T-cell (primary cell): ENCODE measurements around the gene SETDB1. TPM values are rescaled to one million over a fixed set of nuclear protein-coding genes. Genes with fewer than 3 reads are reported as not detected.

ENCODE experiments used
- ATAC-seq, 4 experiments: fragments of 200-7000 bp in 3 of 4; fragments of 150-1000 bp in 1 of 4; cut with Tn5 transposase; replicated peaks in 1 of 4; 1 replicate in 3 of 4; 2 replicates in 1 of 4; pipeline ENCODE4 v1.10.0; 2021; ENCODE audit warnings: moderate library complexity in 3 of 4, mild to moderate bottlenecking in 2 of 4, moderate number of reproducible peaks in 1 of 4
- CTCF ChIA-PET, 2 donors: fragments of 300-600 bp; sonication (Branson Sonifier 250); formaldehyde crosslinking; loops; one replicate each; lab custom pipeline; 2022; ENCODE audit warnings: antibody characterized with exemption in 2 of 2; lab: Charles Lee
- POLR2A ChIA-PET, 2 donors: fragments of 300-600 bp; sonication (Branson Sonifier 250); formaldehyde crosslinking; loops; one replicate each; lab custom pipeline; 2022; ENCODE audit warnings: antibody characterized with exemption in 2 of 2; lab: Charles Lee
- DNase-seq, 35 experiments: peaks; one replicate each; pipeline versions ENCODE4 v3.0.0 to v3.0.0-alpha.2; 2013 to 2023
- H3K27ac ChIP-seq: one replicate; pipeline ENCODE4 v1.5.1; 2013; ENCODE audit warnings: low read length
- H3K27me3 ChIP-seq, 2 experiments: replicated peaks in 1 of 2; 1 replicate in 1 of 2; 2 replicates in 1 of 2; pipeline versions ENCODE4 v1.6.1 to v1.7.0; 2013; ENCODE audit warnings: low read length in 1 of 2, mixed read lengths in 1 of 2; ENCODE audit not compliant: control insufficient read depth in 2 of 2, insufficient read depth in 2 of 2; ENCODE audit errors: extremely low read depth in 1 of 2
- H3K36me3 ChIP-seq, 2 donors: 1 replicate in 1 of 2; 2 replicates in 1 of 2; pipeline versions ENCODE4 v1.6.1 to v1.7.0; 2013; ENCODE audit warnings: low read length in 1 of 2; ENCODE audit not compliant: control insufficient read depth in 2 of 2, insufficient read depth in 1 of 2; ENCODE audit errors: extremely low read depth in 1 of 2
- H3K4me1 ChIP-seq, 2 experiments: 1 replicate in 1 of 2; 2 replicates in 1 of 2; pipeline versions ENCODE4 v1.6.1 to v1.7.0; 2013; ENCODE audit warnings: low read length in 2 of 2, mixed read lengths in 1 of 2; ENCODE audit not compliant: insufficient read depth in 2 of 2, control insufficient read depth in 1 of 2; ENCODE audit errors: extremely low read depth in 1 of 2
- H3K4me3 ChIP-seq, 2 donors: 1 replicate in 1 of 2; 2 replicates in 1 of 2; pipeline versions ENCODE4 v1.5.1 to v1.7.0; 2013; ENCODE audit warnings: mild to moderate bottlenecking in 2 of 2, low read length in 1 of 2, moderate library complexity in 1 of 2; ENCODE audit not compliant: control insufficient read depth in 1 of 2; ENCODE audit errors: extremely low read depth in 1 of 2
- H3K9me3 ChIP-seq: 2 replicates; pipeline ENCODE4 v1.7.0; 2013
- H3K27ac Mint-ChIP-seq, 2 donors: one replicate each; pipeline ENCODE4 v1.8.0; 2020 to 2021; ENCODE audit warnings: mild to moderate bottlenecking in 2 of 2, mixed read lengths in 2 of 2
- H3K27me3 Mint-ChIP-seq, 2 donors: one replicate each; pipeline ENCODE4 v1.8.0; 2021 to 2022; ENCODE audit warnings: mixed read lengths in 2 of 2
- H3K36me3 Mint-ChIP-seq: one replicate; pipeline ENCODE4 v1.8.0; 2021; ENCODE audit warnings: mixed read lengths
- H3K4me1 Mint-ChIP-seq, 3 donors: one replicate each; pipeline ENCODE4 v1.8.0; 2020 to 2022; ENCODE audit warnings: mixed read lengths in 3 of 3, mild to moderate bottlenecking in 1 of 3
- H3K4me3 Mint-ChIP-seq, 3 donors: one replicate each; pipeline ENCODE4 v1.8.0; 2020 to 2022; ENCODE audit warnings: mild to moderate bottlenecking in 3 of 3, mixed read lengths in 3 of 3, moderate library complexity in 3 of 3
- H3K9me3 Mint-ChIP-seq, 3 donors: one replicate each; pipeline ENCODE4 v1.8.0; 2020 to 2022; ENCODE audit warnings: mixed read lengths in 3 of 3
- WGBS: methylation state at CpG from one replicate; pipeline ENCODE4 v1.1.5; 2013; ENCODE audit warnings: missing lambda C conversion rate; ENCODE audit not compliant: insufficient coverage; 5-methylcytosine and 5-hydroxymethylcytosine counted together
- total RNA-seq, 35 experiments: library from RNA in 6 of 35; stranded (reverse) in 6 of 35; fragments of 120-200 nt in 1 of 35; gene quantifications; one replicate each; pipeline versions ENCODE4 v1.2.1 to v1.2.4 and lab custom pipeline; 2013 to 2026

Gene SETDB1
- total RNA-seq, 5 donors from 2014 or later (not counting 1 experiment from before 2014, with no cell fraction given) = 44.5 to 72.6 (median 62.5) TPM

DNA sequence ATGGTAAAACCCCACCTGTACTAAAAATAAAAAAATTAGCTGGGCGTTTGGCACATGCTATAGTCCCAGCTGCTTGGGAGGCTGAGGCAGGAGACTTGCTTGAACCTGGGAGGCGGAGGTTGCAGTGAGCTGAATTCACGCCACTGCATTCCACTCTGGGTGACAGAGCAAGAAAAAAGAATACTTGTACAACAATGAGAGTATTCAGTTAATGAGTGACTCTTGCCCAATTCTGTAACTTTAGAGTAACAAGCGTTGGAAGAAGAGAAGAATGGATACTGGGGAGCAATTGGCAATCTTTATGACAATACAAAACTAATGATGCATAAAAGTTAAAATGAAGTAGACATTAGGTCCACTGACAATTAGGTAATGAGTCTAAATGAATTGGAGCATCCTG, 66.5 kb downstream of the SETDB1 start:
- Histone ChIP-seq H3K4me1 (peaks cover 0 to 14% of the 10 kb centered on the region in 2 experiments), H3K9me3 (no peaks in the 10 kb centered on the region), H3K27ac (no peak overlapping the region), H3K27me3 (peaks cover 0 to 2% of the 10 kb centered on the region in 2 experiments), H3K36me3 (peaks cover 0 to 7% of the 10 kb centered on the region in 2 donors), H3K4me3 (no peak overlapping the region)
- Mint-ChIP-seq H3K36me3 (peaks cover 6% of the 10 kb centered on the region), H3K4me1 (peaks cover 0 to 11% (median 8%) of the 10 kb centered on the region in 3 donors), H3K27ac (peak overlapping the region in 1 of 2 donors; percentile 34), H3K9me3 (no peaks in the 10 kb centered on the region), H3K4me3 (no peak overlapping the region), H3K27me3 (no peaks in the 10 kb centered on the region)
- ATAC-seq (no peak), DNase-seq (no peak)
- 87% methylated on average over 3 of the region's 4 CpGs for WGBS
- ChIA-PET CTCF (interaction anchor here (0.9 kb wide), 2 partner anchors 13 to 32 kb away, joined by 3 read pairs; no protein-coding TSS in a partner anchor), POLR2A (no interaction called here)

DNA sequence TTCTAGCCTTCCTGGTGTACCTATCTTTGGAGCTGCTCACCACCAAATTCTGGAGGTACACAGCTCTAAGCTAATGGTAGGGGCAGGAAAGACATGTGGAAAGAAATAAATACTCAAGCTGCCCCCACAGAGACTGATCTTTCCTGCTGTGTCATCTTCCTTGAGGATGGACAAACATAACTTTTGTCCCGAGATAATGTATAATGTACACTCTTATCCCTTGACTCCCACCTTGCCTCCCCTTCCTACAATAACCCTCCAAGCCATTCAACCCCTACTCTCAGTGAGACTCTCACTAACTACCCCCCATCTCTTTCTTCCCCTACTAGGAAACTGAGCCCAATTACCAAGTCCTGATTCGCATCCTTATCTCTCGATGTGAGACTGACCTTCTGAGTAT, 68.1 kb downstream of the SETDB1 start:
- Histone ChIP-seq H3K27ac (no peak overlapping the region), H3K9me3 (no peaks in the 10 kb centered on the region), H3K4me1 (peaks cover 0 to 10% of the 10 kb centered on the region in 2 experiments), H3K36me3 (peaks cover 7 to 20% of the 10 kb centered on the region in 2 donors), H3K4me3 (no peak overlapping the region), H3K27me3 (peaks cover 0 to 2% of the 10 kb centered on the region in 2 experiments)
- no peak overlapping the region for H3K4me3 Mint-ChIP-seq
- no peaks in the 10 kb centered on the region for H3K27me3 Mint-ChIP-seq
- no peak for DNase-seq
- ChIA-PET POLR2A (no interaction called here), CTCF (interaction anchor here in 1 of 2 donors (0.6 to 1.0 kb wide), 2 partner anchors 12 to 24 kb away, joined by 3 read pairs; partner anchors contain the start of gene MINDY1)
- WGBS = 100% methylated on average over 3 of the region's 3 CpGs
- no peak for ATAC-seq
- H3K36me3 Mint-ChIP-seq = peaks cover 6% of the 10 kb centered on the region
- H3K4me1 Mint-ChIP-seq = peaks cover 0 to 6% (median 4%) of the 10 kb centered on the region in 3 donors
- H3K9me3 Mint-ChIP-seq = no peaks in the 10 kb centered on the region
- H3K27ac Mint-ChIP-seq = peak overlapping the region; percentile 63 to 71

DNA sequence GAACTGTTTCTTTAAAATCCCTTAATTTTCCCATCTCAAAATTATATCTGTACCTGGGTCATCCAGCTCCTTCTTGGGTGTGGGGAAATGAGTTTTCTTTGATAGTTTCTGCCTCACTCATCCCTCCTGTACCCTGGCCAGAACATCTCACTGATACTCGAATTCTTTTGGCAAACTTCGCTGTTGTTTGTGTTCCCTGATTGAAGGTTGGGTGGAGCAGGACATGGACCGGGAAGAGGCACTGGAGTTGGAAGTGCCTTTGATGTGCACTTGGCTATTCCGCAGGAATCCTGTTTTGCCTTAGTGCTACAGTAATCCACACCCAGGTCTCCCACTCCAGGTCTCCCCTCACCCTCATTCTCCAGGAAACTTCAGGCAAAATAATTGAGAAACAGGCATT, 69.3 kb downstream of the SETDB1 start:
- DNase-seq = no peak
- Histone ChIP-seq H3K4me1 (peaks cover 0 to 11% of the 10 kb centered on the region in 2 experiments), H3K4me3 (no peak overlapping the region), H3K27ac (peak overlapping the region; percentile 9), H3K27me3 (peaks cover 0 to 2% of the 10 kb centered on the region in 2 experiments), H3K36me3 (peaks cover 11 to 32% of the 10 kb centered on the region in 2 donors), H3K9me3 (no peaks in the 10 kb centered on the region)
- peaks cover 11% of the 10 kb centered on the region for H3K36me3 Mint-ChIP-seq
- ChIA-PET POLR2A (interaction anchor here (0.5 to 0.6 kb wide), 3 partner anchors 65 to 123 kb away, joined by 3 to 4 read pairs (median 3); no protein-coding TSS in a partner anchor), CTCF (interaction anchor here in 1 of 2 donors (0.6 to 2.2 kb wide), 6 partner anchors 11 to 435 kb away, joined by 3 to 30 read pairs (median 3); partner anchors contain the start of genes MINDY1 and SETDB1)
- WGBS = 70% methylated on average over 2 of the region's 4 CpGs
- no peaks in the 10 kb centered on the region for H3K9me3 Mint-ChIP-seq
- H3K27ac Mint-ChIP-seq = peak overlapping the region; percentile 76 to 79
- no peaks in the 10 kb centered on the region for H3K27me3 Mint-ChIP-seq
- ATAC-seq = no peak
- peaks cover 2 to 10% (median 9%) of the 10 kb centered on the region in 3 donors for H3K4me1 Mint-ChIP-seq
- no peak overlapping the region for H3K4me3 Mint-ChIP-seq

DNA sequence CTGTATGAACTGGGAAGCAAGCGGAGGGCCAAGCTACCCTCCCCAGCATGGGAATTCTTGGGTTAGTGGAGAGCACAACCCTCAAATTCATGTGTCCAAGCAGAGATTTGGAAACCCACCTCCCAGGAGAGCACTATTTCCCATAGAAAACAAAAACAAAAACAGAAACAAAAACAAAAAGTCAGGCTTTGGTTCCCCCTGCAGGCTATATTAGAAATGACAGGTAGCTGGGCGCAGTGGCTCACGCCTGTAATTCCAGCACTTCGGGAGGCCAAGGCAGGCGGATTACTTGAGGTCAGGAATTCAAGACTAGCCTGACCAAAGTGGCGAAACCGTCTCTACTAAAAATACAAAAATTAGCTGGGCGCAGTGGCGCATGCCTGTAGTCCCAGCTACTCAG, 69.7 kb downstream of the SETDB1 start:
- 24% methylated on average over 6 of the region's 9 CpGs for WGBS
- H3K36me3 ChIP-seq = peaks cover 14 to 35% of the 10 kb centered on the region in 2 donors
- H3K27me3 Mint-ChIP-seq = no peaks in the 10 kb centered on the region
- H3K4me3 ChIP-seq = no peak overlapping the region
- peak overlapping the region; percentile 9 for H3K27ac ChIP-seq
- H3K9me3 ChIP-seq = no peaks in the 10 kb centered on the region
- peak in 8 of 35 experiments; percentile 16 to 66 (median 22) for DNase-seq
- H3K9me3 Mint-ChIP-seq = no peaks in the 10 kb centered on the region
- peaks cover 7 to 15% (median 13%) of the 10 kb centered on the region in 3 donors for H3K4me1 Mint-ChIP-seq
- no peak overlapping the region for H3K4me3 Mint-ChIP-seq
- peak in 3 of 4 experiments; percentile 37 to 55 (median 48) for ATAC-seq
- peaks cover 0 to 2% of the 10 kb centered on the region in 2 experiments for H3K27me3 ChIP-seq
- peaks cover 0 to 11% of the 10 kb centered on the region in 2 experiments for H3K4me1 ChIP-seq
- POLR2A ChIA-PET = interaction anchor here (0.6 to 0.7 kb wide), 2 partner anchors 166 to 187 kb away, joined by 3 to 6 read pairs; no protein-coding TSS in a partner anchor
- CTCF ChIA-PET = interaction anchor here in 1 of 2 donors (0.6 to 2.2 kb wide), 7 partner anchors 10 to 435 kb away, joined by 3 to 30 read pairs (median 3); partner anchors contain the start of genes MINDY1 and SETDB1
- H3K27ac Mint-ChIP-seq = peak overlapping the region; percentile 76 to 79
- peaks cover 15% of the 10 kb centered on the region for H3K36me3 Mint-ChIP-seq

DNA sequence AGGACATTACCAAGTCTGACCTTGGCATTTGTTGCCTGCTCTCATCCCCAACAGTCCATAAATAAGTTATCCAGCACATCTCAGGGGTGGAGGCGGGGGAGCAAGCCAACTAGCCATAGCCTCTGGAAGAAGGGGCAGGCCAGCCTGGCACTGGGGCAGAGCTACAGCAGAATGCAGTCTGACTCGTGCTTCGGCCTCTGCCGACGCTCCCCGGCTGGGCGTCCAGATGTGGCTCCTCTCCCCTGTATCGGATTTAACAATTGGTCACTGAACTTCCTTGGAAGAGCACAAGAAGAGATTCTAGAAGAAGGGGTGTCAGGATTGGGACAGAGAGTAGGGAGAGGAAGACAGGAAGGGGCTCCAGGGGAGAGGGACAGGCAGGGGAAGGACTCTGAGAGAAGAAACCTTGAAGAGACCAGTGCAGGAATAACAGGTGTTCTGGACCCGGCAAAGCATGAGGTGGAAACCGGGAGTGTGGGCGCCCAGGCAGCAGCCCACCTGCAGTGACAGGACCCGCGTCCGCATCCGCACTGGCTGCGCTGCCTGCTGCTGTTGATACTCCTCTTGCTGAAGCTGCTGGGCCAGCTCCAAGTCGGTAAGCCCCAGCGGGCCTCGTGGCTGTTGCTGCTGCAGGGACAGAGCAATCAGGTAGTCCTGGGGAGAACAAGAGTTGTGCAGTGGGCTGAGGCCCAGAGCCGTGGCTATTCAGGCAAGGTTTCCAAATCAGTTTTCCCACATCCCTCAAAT, 71.1 kb downstream of the SETDB1 start:
- CTCF ChIA-PET = interaction anchor here (0.5 to 2.2 kb wide), 4 partner anchors 9 to 103 kb away, joined by 3 to 30 read pairs (median 3); partner anchors contain the start of gene MINDY1 (in 2 of the 2)
- Mint-ChIP-seq H3K27ac (peak overlapping the region; percentile 16 to 19), H3K4me3 (no peak overlapping the region), H3K9me3 (no peaks in the 10 kb centered on the region), H3K4me1 (peaks cover 20 to 29% (median 27%) of the 10 kb centered on the region in 3 donors), H3K27me3 (no peaks in the 10 kb centered on the region), H3K36me3 (peaks cover 24% of the 10 kb centered on the region)
- Histone ChIP-seq H3K36me3 (peaks cover 17 to 42% of the 10 kb centered on the region in 2 donors), H3K9me3 (no peaks in the 10 kb centered on the region), H3K4me1 (peaks cover 8 to 20% of the 10 kb centered on the region in 2 experiments), H3K27me3 (peaks cover 0 to 2% of the 10 kb centered on the region in 2 experiments), H3K27ac (no peak overlapping the region), H3K4me3 (no peak overlapping the region)
- ATAC-seq (no peak), DNase-seq (no peak)
- 91% methylated on average over 18 of the region's 20 CpGs for WGBS
- POLR2A ChIA-PET = interaction anchor here in 1 of 2 donors (0.5 to 0.6 kb wide), 2 partner anchors 17 to 48 kb away, joined by 6 to 11 read pairs; no protein-coding TSS in a partner anchor

DNA sequence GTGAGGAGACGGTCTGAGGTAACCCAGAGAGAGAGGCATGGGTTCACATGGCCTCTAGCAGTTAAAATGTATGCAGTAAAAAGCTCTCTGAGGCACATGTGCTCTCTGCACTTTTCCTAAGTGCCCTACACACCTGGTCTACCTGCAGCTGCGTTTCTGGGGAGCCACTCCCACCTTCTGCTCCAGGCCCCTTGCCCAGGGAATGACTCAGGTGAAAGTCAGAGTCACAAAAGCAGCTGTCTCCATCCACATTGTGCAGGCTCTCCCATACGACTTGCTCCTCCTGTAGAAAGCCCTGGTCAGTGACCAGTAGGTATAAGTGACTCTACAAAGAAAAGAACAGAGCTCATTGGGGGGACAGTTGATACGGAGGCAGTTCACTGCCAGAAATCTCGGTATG, 71.8 kb downstream of the SETDB1 start:
- Mint-ChIP-seq H3K27ac (peak overlapping the region in 1 of 2 donors; percentile 22), H3K36me3 (peaks cover 27% of the 10 kb centered on the region), H3K4me3 (no peak overlapping the region), H3K27me3 (no peaks in the 10 kb centered on the region), H3K4me1 (peaks cover 27 to 35% (median 34%) of the 10 kb centered on the region in 3 donors), H3K9me3 (no peaks in the 10 kb centered on the region)
- Histone ChIP-seq H3K4me1 (peaks cover 14 to 27% of the 10 kb centered on the region in 2 experiments), H3K27ac (no peak overlapping the region), H3K4me3 (no peak overlapping the region), H3K27me3 (peaks cover 0 to 2% of the 10 kb centered on the region in 2 experiments), H3K9me3 (no peaks in the 10 kb centered on the region), H3K36me3 (peaks cover 17 to 42% of the 10 kb centered on the region in 2 donors)
- no peak for ATAC-seq
- ChIA-PET POLR2A (interaction anchor here in 1 of 2 donors (0.6 kb wide), 1 partner anchor 574 kb away, joined by 4 read pairs; no protein-coding TSS in a partner anchor), CTCF (interaction anchor here in 1 of 2 donors (0.5 kb wide), 1 partner anchor 102 kb away, joined by 3 read pairs; no protein-coding TSS in a partner anchor)
- no CpG with 5 or more reads among the region's 5 CpGs for WGBS
- DNase-seq = no peak
